GM12892 (cell line): ENCODE measurements around the gene CEP112.

Experiments used
- POLR2A ChIP-seq: IDR thresholded peaks from 2 replicates; pipeline ENCODE4 v1.6.1; 2011; ENCODE audit warnings: low read depth, low read length, control low read depth
- POLR2AphosphoS5 ChIP-seq: IDR thresholded peaks from 2 replicates; pipeline ENCODE4 v1.6.1; 2011; ENCODE audit warnings: low read depth, low read length, control low read depth
- TAF1 ChIP-seq: IDR thresholded peaks from 2 replicates; pipeline ENCODE4 v1.6.1; 2011; ENCODE audit warnings: low read depth, mild to moderate bottlenecking, control low read depth, low read length, borderline replicate concordance

DNA sequence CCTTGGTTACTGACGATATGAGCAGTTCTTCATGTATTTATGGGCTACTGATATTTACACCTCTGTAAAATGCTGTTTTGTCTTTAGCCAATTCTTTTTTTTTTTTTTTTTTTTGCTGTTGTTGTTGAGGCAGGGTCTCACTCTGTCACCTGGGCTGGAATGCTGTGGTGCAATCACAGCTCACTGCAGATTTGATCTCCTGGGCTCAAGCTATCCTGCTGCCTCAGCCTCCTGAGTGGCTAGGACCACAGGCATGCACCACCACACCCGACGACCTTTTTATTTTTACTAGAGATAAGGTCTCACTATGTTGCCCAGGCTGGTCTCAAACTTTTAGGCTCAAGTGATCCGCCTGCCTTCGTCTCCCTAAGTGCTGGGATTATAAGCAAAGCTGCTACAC is 405.5 kb downstream of the CEP112 start:
- no peak for TF ChIP-seq POLR2AphosphoS5
- no peak for TF ChIP-seq TAF1
- TF ChIP-seq POLR2A: no peak
